Stimulated activated CD4-positive, alpha-beta T cell treated with anti-CD3 and anti-CD28 coated beads, Interleukin-12 subunit alpha, Interleukin-12 subunit beta, amount 100 ng/mL, for 4 hours (primary cell): ENCODE results near the gene SLC2A9.

Source experiments
- DNase-seq: peaks from one replicate; pipeline ENCODE4 v3.0.0-alpha.2; 2020

Gene SLC2A9

DNA sequence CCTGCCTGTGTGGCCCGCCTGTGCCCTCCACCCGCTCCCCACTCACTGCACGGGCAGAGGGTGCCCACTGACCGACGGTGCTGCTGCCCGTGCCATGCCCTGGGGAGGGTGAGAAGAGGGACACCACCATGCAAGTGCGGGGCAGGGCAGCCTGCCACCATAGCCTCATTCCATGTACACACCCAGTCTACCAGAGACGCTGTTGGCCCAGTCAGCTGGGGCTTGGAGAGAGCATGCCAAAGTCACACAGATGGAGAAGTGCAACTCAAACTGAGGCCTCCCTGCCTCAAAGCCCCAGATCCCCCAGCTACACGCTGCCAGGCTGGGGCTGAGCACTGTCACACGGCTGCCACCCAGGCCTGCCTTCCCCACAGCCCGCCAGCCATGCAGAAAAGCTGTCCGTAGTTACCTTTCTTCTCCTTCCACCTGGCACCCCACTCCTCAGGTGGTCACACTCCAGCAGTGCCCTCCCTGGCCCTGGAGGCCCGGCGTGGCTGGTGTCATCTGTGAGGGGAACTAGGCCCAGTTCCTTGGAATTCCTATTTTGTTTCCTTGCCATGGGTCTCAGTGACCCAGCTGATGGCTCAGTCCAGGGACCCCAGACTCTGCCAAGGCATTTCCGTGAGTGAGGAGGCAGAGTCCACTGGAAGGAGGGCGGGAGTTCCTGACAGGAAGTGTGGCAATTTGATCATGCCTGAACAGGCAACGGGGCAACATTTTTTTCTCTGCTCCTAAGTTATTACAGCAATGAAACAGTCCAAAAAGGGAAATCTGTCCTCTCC lies at the start of gene SLC2A9:
Gene SLC2A9 (minus strand): TSS at position 627 of the 782 bp plus-strand sequence. CDS start 68 bp downstream, at position 559.
- DNase-seq: no peak

DNA sequence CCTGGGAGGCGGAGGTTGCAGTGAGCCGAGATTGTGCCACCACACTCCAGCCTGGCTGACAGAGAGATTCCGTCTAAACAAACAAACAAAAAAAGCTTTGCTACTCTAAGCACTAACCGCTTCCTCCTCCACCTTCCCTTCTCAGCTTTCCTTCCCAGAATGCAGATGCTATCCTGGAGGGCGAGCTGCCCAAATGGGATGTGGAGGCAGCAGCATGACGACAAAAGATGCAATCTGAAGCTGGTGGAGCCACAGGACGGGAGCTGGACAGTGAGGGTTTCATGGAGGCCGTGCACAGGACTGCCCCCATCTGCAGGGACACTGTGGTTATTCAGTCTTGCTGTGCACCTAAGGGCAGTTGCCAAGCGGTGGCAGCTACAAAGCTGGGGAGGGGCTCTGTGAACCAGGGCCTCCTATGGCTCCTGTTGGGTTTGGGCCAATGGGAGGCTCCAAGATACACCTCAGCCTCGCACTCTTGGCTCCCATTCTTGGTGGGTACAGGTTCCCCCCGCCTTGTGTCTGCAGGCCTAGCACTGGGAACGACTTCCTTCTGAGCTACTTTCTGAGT lies 47.9 kb upstream of the SLC2A9 start:
- no peak for DNase-seq

DNA sequence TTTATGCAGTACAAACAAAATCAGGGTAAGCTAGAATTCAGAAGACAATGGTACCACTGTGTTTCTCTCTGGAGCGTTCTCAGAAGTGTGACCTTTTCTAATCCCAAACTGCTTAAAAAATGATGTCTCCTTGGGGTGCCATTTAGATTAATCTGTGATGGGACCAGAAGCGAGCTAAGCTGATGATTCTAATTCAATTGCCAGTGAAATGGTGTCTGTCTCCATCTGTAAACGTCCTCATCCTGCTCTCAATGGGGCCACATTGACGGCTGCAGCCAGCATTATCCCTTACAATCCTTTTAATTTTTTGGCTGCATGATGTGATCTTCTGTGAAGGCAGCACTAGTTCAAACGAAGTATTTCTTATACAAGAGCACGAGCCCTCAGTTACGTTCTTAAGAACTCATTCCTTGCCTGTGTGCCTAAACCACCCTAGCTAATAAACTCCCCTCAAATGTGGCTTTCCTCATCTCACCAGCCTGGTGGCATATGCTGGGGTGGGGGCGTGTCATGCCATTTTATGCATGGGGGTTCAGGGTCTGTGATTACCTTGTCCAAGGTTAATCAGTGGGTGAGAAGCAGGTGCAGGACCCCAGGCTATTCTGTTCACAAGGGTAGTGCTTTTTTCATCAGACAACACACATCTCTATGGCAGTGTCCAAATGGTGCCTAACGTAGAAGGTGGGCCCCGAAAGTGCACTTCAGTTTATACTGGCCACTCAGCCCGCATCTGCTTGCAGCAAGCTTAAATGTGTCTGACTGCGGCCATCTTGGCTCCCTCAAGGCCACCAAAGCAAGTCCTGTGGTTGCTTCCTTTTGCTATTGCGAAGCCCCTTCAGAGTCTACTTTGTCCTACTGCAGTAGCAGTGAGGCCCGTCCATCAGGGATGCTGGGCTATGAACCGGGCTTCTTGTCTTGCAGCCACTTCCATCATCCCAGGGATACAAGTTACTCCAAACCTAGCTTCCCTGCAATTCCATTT lies 45.7 kb upstream of the SLC2A9 start:
- no peak for DNase-seq

DNA sequence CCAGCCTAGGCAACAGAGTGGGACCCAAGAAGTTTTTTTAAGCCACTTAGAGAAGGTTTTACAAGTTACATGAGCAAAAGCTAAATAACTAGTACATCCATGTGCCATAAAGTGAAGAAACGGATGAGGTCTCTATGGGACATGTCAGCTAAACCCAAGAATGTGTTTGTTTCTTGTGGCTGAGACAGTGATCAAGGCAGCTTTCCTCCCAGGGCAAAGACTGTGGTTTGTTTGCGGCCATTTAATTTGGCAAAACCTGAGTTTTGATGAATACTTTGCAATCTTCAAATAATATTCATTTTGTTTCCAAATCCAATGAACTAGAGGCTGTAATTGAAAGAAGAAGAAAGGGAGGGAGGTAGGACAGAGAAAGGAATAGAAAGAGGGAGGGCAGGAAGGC lies 44.9 kb upstream of the SLC2A9 start:
- no peak for DNase-seq

DNA sequence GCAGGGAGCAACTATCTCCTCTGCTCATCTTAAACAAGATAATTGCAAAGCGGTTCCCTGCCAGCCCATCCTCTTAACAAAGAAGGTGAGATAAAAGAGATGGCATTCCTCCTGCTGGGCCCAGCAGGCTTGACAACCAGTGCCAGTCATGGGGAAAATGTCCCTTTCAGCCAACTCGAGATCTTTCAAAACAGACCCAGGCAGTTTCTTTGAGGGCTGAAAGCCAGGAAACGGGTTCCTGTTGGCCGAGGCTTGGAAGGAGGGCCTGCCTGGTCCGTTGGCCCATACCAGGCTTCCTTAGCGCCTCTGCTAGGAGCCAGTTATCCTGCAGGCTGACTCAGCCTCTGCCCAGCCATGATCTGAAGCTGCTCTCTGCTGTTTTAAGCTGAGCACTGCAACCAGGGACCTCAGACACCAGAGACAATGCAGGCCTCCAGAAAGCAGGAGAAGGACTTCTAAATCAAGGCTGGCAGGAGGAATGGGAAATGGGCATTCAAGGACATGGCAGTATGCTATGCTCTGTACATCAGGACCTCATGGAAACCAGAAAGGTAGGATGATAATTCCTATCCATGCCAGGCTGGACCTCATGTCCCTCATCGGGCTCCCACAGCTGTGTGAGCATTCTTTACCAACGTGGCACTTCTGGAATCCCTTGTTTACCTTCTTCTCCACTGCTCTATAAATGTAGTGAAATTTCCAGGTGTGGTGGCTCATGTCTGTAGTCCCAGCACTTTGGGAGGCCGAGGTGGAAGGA lies 42.4 kb upstream of the SLC2A9 start:
- no peak for DNase-seq

DNA sequence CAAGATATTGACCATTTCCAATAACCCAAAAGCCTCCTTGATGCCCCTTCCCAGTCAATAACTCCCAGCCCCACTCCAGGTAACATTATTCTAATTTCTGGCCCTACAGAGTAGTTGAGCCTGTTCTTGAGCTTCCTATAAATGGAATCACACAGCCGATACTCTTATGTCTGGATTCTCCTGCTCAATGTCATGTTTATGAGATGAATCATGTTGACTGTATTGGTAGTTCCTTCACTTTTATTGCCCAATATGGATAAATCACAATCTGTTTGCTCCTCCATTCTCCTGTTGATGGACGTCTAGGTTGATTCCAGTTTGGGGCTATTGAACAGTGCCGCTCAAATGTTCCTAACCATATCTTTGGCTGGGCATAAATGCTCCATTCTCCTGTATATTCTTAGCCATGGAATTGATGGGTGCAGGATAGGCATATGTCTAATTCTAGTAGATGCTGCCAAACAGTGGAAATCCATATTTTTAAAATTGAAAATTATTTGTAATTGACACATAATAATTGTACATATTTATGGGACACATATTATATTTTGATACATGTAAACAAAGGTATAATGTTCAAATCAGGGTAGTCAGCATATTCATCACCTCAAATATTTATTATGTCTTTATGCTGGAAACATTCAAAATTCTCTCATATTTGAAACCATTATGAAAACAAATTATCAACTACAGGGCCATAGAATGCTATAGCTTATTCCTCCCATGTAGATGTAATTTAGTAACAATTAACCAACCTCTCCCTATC lies 40.5 kb upstream of the SLC2A9 start:
- no peak for DNase-seq

DNA sequence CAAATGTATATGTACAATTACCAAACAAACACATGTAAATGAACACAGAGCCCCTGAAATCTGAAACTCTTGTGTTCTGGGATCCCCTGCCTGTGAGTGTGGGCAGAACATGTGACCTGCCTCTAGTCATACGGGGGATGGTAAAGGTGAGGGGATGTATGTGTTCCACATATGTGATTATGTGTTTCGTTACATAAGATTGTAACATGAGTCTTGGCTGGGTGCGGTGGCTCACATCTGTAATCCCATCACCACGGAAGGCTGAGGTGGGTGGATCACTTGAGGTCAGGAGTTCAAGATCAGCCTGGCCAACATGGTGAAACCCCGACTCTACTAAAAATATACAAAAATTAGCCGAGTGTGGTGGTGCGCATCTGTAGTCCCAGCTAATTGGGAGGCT lies 37.1 kb upstream of the SLC2A9 start:
- DNase-seq: no peak

DNA sequence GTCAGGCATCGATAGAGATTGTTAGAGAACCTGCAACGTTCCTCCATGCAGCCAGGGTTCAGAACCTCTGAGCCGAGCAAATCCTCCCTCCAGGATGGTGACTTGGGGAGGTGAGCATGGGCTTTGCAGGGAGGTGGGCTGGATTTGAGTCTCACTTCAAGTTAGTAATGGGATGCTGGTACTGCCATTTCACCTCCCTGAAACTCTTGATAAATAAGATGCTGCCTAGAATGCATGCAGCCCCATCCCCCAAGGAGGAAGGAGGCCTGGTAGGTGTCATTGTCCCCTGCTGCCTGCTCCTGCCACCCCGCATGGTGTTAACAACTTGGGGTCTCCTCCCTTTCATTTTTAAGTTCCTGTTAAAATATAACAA lies 35.7 kb upstream of the SLC2A9 start:
- no peak for DNase-seq

DNA sequence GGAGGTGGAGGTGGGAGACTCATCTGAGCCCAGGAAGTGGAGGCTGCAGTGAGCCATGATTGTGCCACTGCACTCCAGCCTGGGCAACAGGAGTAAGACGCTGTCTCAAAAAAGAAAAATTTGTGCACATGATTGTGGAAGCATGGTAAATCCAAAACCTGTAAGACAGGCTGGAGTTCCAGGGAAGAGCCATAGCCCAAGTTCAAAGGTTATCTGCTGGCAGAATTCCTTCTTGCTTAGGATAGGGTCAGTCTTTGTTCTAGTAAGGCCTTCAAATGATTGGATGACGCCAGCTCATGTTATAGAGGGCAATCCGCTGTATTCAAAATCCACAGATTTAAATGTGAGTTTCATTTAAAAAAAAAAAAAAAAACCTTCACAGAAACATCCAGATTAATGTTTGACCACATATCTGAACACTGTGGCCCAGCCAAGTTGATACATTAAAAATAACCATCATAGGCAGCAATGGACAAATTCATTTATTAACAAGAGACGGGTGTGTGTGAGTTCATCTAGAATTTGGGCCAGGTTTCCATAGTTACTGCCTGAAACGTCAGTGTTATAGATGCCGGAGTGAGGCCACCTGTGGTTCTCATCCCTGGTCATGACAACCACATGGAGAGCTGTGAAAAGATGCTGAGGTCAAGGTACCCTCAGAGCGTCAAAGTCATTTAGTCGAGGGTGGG lies 35.2 kb upstream of the SLC2A9 start:
- no peak for DNase-seq

DNA sequence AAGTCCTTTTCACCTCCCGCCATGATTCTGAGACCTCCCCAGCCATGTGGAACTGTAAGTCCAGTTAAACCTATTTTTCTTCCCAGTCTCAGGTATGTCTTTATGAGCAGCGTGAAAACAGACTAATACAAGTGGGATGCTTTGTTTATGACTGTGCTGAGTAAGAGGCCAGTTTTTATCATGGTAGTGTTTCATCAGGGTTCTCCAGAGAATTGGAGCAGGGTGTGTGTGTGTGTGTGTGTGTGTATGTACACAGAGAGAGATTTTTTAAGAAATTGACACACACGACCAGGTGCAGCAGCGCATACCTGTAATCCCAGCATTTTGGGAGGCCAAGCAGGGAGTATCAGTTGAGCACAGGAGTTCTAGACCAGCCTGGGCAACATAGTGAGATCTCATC lies 34.6 kb upstream of the SLC2A9 start:
- no peak for DNase-seq

DNA sequence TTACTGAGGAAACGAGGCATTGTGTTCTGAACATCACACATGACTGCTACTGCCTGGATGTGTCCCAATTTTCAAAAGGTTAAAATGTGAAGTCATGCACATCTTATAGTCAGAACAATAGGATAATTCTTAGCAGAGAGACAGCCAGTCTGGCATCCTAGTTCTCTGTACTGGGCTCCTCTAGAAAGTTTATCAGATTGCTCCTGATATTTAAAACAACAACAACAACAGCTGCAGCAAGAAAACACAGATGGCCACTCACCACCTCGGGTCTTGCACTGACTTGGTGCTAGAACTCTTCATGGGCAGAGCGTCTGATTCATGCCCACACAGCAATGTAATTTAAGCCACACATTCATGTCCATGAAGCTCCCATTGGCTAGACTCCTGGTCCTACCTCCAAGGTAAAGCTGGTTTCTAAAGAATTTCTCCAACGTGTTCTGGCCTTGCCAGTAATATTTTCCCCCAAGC lies 33.3 kb upstream of the SLC2A9 start:
- DNase-seq: no peak

DNA sequence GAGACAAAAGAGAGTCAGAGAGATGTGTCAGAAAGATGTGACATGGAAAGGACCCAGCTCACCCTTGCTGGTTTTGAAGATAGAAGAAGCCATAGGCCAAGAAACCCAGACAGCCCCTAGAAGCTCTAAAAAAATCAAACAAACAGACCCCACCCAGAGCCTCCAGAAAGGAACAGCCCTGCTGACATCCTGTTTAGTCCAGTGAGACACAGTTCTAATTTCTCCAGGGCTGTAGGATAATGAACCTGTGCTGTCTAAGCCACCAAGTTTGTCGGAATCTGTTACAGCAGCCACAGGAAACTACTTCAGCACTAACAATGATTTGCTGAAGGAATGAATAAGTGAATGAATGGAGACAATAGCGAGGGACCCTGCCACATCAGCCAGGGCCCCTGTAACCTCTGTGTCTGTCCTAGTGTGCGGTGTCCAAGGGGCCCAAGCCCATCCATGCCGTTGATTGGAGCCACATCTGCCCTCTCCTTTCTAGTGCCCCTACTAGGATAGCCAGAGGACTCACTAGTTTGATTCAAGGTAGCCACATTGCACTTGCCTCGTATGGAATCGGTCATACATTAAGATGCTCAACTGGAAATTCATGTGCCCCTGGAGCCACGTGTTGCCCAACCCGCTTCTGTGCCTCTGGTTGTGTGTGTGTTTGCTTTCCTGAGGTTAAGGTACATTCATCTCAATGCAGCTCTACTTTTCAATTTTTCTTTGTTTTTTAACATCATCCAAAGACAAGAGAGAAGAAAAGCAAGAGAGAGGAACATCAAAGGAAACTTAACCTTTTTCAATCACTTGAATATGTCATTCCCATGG lies 32.5 kb upstream of the SLC2A9 start:
- DNase-seq: no peak

DNA sequence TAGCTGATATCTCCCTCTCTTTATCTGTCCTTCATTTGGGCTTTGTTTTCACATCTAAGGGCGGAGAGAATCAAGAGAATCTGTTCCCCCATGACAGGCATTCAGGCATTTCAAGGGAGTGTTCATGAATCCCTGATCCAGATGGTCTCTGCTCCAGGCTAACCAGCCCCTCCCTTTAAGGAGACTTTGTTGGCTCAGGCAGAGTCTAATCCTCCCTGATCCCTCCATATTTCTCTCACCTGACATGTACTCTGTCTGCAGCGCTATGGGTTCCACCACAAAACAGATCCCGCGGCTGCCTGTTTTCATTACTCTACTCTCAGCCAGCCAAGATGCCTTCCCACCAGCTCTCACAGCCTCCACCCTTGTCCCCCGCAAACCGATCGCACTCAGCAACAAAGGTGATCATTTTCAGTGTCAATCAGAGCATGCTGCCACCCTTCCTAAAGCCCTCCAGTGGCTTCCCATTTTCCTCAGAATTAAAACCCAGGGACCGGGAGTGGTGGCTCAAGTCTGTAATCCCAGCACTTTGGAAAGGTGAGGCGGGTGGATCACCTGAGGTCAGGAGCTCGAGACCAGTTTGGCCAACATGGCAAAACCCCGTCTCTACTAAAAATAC lies 30.3 kb upstream of the SLC2A9 start:
- no peak for DNase-seq

DNA sequence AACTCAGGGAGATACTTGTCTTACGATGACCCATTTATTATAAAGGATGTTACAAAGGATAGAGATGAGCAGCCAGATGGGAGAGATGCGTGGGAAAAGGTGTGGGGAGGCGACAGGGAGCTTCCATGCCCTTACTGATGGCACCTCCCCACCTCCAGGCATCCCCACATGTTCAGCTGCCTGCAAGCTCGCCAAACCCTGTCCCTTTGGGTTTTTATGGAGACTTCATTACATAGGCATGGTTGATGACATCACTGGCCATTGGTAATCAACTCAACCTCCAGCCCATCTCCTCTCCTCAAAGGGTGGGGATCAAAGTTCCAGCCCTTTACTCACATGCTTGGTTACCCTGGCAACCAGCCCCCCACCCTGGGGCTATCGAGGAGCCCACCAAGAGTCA lies 29.4 kb upstream of the SLC2A9 start:
- DNase-seq: no peak

DNA sequence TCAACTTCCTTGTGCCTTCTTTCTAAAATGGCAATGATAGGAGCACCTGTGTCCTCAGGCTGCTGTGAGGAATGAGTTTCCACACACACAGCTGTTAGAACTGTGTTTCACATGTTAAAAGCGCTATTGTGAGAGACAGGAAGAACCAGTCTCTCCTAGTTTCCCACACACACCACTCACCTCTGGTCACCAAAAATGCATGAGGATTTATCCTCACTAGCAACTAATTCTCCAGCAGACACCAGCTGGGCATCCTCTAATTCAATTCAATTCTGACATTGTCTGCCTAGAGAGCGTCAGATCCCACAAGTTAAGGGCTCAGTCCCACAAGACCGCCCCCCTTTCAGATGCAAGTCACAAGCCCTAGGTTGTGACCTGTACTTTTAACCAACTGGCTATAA lies 29.0 kb upstream of the SLC2A9 start:
- DNase-seq: no peak

DNA sequence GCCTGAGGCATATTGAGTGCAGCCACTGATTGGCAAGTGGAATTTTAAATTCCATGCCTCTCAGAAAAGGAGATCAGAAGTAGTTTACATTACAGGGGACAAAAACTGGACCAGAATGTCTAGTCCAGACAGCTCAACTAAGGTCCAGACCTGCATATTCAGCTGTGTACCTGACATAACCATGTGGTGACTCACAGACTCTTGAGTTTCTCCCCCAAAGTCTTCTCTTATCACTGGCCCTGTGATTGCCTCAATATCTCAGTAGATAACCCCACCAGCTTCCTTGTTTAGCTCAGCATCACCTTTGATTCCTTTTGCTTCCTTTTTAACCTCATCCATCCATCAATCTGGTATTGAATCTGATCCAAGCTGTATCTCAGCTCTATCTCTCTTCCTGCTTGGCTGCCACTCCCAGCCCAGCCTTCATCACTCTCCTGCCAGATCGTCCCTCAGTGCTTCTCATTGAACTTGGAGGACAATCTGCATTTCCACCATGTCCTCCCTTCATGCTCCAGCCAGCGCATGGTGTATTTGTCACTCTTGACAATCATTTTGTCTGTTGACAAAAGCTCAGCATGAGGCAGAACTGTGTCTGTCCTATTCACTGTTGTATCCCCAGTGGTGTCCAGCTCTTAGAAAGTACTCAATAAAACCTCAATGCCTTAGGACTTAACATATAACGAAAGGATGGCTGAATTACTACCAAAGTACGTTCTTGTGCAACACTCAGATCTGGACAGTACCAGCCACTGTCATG lies 27.8 kb upstream of the SLC2A9 start:
- DNase-seq: no peak

DNA sequence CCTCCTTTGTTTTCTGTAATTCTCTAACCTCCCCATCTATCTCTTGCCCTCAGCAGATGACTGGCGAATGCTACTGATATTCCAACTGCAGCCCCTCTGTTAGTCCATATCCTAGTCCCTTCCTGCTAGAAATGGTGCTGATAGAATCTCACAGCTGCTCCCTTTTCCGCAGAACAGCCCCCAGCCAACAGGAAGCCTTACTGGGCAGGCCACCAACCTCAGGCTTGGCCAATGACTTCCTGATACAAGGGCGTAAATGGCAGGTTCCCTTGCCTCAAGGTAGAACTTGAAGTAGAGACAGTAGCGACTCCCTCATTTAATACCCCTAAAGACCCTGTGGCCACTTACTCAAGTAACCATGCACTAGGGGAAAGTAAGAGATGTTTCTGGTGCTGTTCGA lies 26.7 kb upstream of the SLC2A9 start:
- no peak for DNase-seq

DNA sequence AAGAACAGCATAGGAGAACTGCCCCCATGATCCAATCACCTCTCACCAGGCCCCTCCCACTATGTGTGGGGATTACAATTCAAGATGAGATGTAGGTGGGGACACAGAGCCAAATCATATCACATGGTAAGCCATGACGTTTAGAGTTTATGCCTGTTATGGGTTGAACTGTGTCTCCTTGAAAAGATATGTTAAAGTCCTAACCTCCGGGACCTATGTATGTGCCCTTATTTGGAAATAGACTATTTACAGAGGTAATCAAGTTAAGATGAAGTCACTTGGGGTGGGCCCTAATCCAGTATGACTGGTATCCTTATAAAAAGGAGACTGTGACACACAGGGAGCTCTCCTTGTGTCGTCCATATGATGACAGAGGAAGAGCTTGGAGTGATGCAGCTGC lies 25.2 kb upstream of the SLC2A9 start:
- DNase-seq: no peak

DNA sequence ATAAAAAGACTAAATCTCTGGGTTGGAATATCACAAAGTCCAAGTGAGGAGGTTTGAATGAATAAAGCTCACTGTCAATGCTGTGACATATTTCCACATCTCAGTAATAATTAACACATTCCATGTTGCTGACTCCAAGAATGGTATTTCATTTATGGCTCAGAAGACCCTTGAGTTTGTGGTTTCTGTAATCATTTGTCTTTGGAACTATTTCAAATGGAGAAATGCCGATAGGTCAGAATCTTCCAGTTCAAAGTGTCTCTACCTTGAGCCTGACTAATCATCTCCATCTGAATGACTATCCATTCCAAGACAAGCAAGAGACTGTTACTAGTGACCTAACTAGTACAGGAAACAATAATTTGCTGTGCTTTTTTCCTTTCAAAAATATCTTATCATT lies 24.2 kb upstream of the SLC2A9 start:
- DNase-seq: no peak
